GM23248 (cell line): ENCODE data around the gene FAU.

Experiments
- EZH2 ChIP-seq: fragments of 200-600 bp; sonication (generic); IDR thresholded peaks from 2 replicates; pipeline ENCODE4 v1.6.1; 2018; ENCODE audit warnings: antibody characterized with exemption, mild to moderate bottlenecking; ENCODE audit not compliant: insufficient read depth, poor library complexity, severe bottlenecking
- EZH2phosphoT487 ChIP-seq: fragments of 200-600 bp; sonication (generic); IDR thresholded peaks from 2 replicates; pipeline ENCODE4 v1.6.1; 2018; ENCODE audit warnings: antibody characterized with exemption, moderate library complexity, mild to moderate bottlenecking, low read depth; ENCODE audit not compliant: insufficient read depth

DNA sequence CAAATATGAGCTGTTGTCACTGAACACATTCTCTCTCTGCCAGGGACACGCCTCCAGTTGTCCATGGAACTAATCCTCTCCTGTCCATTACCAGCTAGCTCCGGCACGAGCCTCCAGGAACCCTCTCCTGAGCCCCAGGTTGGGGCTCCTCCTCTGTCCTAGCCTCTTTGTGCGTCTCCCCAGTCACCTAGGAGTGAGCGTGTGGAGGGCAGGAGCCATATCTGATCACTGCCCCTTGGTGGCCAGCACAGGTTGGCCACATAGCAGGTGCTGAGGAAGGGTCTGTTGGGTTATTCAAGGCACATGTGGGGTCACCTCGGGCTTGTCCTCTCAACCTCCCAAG, 9.9 kb upstream of the FAU start:
- no peak for TF ChIP-seq EZH2
- no peak for TF ChIP-seq EZH2phosphoT487
